ENCODE measurements around the gene MACROD2.

GRCh38 chr20:14155361-14155760, 160.0 kb downstream of the MACROD2 start:
- TF ChIP-seq, protein P1, sequence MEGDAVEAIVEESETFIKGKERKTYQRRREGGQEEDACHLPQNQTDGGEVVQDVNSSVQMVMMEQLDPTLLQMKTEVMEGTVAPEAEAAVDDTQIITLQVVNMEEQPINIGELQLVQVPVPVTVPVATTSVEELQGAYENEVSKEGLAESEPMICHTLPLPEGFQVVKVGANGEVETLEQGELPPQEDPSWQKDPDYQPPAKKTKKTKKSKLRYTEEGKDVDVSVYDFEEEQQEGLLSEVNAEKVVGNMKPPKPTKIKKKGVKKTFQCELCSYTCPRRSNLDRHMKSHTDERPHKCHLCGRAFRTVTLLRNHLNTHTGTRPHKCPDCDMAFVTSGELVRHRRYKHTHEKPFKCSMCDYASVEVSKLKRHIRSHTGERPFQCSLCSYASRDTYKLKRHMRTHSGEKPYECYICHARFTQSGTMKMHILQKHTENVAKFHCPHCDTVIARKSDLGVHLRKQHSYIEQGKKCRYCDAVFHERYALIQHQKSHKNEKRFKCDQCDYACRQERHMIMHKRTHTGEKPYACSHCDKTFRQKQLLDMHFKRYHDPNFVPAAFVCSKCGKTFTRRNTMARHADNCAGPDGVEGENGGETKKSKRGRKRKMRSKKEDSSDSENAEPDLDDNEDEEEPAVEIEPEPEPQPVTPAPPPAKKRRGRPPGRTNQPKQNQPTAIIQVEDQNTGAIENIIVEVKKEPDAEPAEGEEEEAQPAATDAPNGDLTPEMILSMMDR (IDR thresholded peaks at IDR 0.05), result no peak
- TF ChIP-seq ZFX (IDR thresholded peaks at IDR 0.05; ENCODE audit: borderline replicate concordance), result no peak
